Activated naive CD8-positive, alpha-beta T cell (primary cell): ENCODE measurements around the gene CACNG4.

Source experiments
- H3K27ac Mint-ChIP-seq: one replicate; pipeline ENCODE4 v1.8.0; 2021; ENCODE audit warnings: mixed read lengths
- H3K27me3 Mint-ChIP-seq: one replicate; pipeline ENCODE4 v1.8.0; 2021; ENCODE audit warnings: mixed read lengths
- H3K36me3 Mint-ChIP-seq: one replicate; pipeline ENCODE4 v1.8.0; 2021; ENCODE audit warnings: mixed read lengths
- H3K4me1 Mint-ChIP-seq: one replicate; pipeline ENCODE4 v1.8.0; 2021; ENCODE audit warnings: low read depth, mixed read lengths
- H3K4me3 Mint-ChIP-seq: one replicate; pipeline ENCODE4 v1.8.0; 2021; ENCODE audit warnings: mild to moderate bottlenecking, mixed read lengths
- H3K9me3 Mint-ChIP-seq: one replicate; pipeline ENCODE4 v1.8.0; 2021; ENCODE audit warnings: low read depth, mixed read lengths

Gene CACNG4

DNA sequence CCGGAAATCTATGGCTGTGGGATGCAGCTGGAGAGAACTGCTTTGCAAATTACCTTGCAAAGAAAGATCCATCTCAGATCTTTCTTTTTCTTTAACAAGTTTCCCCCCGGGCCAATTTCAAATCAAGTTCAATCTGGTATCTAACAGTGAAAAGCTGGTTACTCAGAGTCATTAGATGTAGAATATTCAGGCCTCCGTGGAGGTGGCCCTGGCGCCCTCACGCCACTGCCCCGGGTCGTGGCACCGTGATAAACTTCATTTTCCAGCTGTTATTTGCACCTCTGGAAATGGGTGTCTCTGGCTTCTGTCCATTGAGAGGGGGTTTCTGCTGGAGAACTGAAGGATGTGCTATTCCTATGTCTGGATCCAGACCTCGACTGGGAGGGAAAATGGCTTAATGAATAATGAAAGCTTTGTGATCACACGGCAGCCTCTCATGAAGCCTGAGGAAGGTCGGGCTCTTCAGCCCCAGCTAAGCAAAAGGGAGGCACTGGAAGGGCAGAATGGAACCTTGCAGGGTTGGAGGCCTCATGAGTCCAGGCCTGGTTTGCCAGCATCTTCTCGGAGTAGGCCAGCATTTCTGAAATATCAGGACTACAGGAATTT, 30.5 kb downstream of the CACNG4 start:
- Mint-ChIP-seq H3K9me3 (no peaks in the 10 kb centered on the region), H3K4me3 (no peak overlapping the region), H3K27ac (no peak overlapping the region), H3K27me3 (peaks cover 11% of the 10 kb centered on the region), H3K36me3 (no peaks in the 10 kb centered on the region), H3K4me1 (no peaks in the 10 kb centered on the region)

DNA sequence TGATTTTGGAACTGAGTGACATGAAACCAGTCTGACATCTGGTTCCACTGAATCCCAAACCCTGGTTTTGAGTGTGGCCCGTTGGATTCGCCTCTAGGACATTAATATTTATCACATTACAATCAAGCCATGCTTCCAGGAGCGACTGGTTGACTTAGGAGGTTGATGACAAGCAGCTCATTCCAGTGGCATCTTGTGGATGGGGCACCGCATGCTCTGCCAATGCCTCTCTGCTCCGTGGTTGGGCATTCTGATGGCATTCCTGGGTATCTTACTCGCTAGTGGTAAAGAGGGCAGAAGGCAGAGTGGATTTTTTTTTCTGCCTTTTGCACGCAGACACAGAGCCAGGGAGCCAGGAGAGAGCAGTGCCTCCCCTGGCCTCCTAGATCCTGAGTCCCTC, 31.4 kb downstream of the CACNG4 start:
- no peaks in the 10 kb centered on the region for H3K9me3 Mint-ChIP-seq
- H3K4me3 Mint-ChIP-seq: no peak overlapping the region
- no peaks in the 10 kb centered on the region for H3K36me3 Mint-ChIP-seq
- no peaks in the 10 kb centered on the region for H3K4me1 Mint-ChIP-seq
- no peak overlapping the region for H3K27ac Mint-ChIP-seq
- H3K27me3 Mint-ChIP-seq: peaks cover 8% of the 10 kb centered on the region

DNA sequence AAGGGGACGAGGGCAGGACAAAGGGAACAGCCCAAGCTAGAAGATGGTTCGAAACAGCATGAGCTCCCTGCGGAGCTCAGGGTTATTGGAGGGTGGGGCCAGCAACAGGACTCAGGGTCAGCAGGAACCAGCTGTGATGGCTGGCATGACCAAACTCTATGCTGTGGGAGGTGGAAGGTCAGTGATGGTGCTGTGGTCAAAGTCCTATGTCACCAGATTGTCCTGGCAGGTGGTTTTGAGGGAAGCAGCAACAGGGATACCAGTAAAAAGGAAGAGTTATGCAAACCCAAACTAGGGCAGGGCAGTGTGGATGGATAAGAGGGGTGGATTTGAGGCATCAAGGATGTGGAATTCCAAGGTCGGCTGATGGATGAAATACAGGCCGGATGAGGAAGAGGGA, 32.4 kb downstream of the CACNG4 start:
- peaks cover 8% of the 10 kb centered on the region for H3K27me3 Mint-ChIP-seq

DNA sequence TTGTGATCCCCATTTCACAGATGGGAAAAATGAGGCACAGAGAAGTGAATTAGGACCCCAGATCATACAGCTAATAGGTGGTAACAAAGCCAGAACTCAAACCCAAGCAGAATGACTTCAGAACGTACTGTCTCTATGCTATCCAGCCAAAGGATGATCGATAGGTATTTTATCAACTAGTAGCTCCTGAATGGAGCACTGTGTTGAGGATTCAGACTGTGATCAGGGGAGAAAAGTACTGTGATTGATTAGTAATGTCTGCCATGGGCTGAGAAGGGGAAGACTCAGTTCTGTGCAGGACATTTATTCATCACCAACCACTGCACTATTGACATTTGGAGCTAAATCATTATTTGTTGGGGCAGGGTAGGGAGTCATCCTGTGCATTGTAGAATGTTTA, 38.7 kb downstream of the CACNG4 start:
- H3K36me3 Mint-ChIP-seq: no peaks in the 10 kb centered on the region
- H3K4me3 Mint-ChIP-seq: no peak overlapping the region
- peaks cover 1% of the 10 kb centered on the region for H3K27me3 Mint-ChIP-seq
- no peaks in the 10 kb centered on the region for H3K4me1 Mint-ChIP-seq
- no peaks in the 10 kb centered on the region for H3K9me3 Mint-ChIP-seq
- H3K27ac Mint-ChIP-seq: no peak overlapping the region

More for the DNA sequence above, 32.4 kb downstream of the CACNG4 start:
- H3K4me3 Mint-ChIP-seq: no peak overlapping the region
- H3K27ac Mint-ChIP-seq: no peak overlapping the region
- H3K9me3 Mint-ChIP-seq: no peaks in the 10 kb centered on the region
- H3K4me1 Mint-ChIP-seq: no peaks in the 10 kb centered on the region
- H3K36me3 Mint-ChIP-seq: no peaks in the 10 kb centered on the region

DNA sequence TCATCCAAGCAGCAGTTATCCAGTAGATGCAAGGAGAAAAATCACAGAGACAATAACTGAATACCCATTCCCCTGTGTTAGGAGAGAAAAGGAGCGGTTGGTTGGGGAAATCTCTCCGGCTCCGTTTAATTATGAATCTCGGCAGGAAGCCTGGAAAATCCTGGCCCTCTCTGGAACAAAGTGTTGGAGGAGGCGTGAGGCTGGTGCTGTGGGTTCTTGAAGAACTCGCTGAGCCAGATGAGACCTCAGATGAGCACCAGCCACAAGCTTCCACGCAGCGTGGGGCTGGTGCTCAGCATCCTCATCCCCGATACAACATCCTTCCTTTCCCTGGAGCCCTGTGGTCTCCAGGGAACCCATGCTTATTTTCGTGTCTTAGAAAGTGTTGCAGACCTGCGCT, 39.7 kb downstream of the CACNG4 start:
- no peak overlapping the region for H3K27ac Mint-ChIP-seq
- H3K36me3 Mint-ChIP-seq: no peaks in the 10 kb centered on the region
- H3K4me1 Mint-ChIP-seq: no peaks in the 10 kb centered on the region
- peaks cover 1% of the 10 kb centered on the region for H3K27me3 Mint-ChIP-seq
- no peak overlapping the region for H3K4me3 Mint-ChIP-seq
- H3K9me3 Mint-ChIP-seq: no peaks in the 10 kb centered on the region

DNA sequence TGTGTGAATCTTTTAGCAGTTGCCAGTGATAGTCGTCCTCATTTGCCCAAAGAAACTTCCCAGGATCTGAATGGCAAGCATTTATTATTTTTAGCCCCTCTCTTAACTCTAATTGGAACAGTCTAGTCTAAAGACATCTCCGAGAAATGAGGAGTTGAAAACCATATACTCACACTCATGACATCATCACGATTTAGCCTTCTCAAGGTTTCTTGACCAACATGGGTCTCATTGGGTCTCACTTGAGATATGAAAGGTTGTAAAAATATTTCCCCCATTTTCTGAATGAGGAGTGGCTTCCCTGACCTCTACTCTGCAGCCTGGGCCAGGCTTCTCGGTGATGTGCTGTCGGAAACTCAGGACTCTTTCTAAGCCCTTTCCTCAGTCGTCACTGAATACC, 42.8 kb downstream of the CACNG4 start:
- H3K27ac Mint-ChIP-seq: no peak overlapping the region
- no peaks in the 10 kb centered on the region for H3K9me3 Mint-ChIP-seq
- H3K27me3 Mint-ChIP-seq: no peaks in the 10 kb centered on the region
- H3K4me1 Mint-ChIP-seq: no peaks in the 10 kb centered on the region
- no peak overlapping the region for H3K4me3 Mint-ChIP-seq
- no peaks in the 10 kb centered on the region for H3K36me3 Mint-ChIP-seq

DNA sequence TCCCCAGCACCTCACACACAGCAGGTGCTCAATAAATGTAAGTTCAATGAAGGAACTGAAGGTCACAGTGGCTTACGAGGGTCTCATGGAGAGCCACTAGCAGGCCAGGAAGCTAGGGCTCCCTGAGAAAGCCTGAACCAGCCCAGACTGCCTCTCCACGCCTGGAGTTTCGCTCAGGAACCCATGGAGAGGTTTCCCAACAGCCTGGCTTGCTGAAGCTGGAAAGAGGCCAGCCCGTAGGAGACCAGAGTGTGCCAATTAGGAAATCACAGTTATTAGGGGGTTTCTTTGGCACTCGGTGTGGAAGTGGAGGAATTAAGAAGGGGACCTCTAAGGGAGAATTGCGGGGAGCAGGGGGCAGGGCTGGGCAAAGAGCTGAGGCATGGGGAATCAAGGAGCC, 43.6 kb downstream of the CACNG4 start:
- peaks cover 1% of the 10 kb centered on the region for H3K27me3 Mint-ChIP-seq
- H3K4me3 Mint-ChIP-seq: no peak overlapping the region
- H3K27ac Mint-ChIP-seq: no peak overlapping the region
- no peaks in the 10 kb centered on the region for H3K9me3 Mint-ChIP-seq
- no peaks in the 10 kb centered on the region for H3K36me3 Mint-ChIP-seq
- no peaks in the 10 kb centered on the region for H3K4me1 Mint-ChIP-seq

DNA sequence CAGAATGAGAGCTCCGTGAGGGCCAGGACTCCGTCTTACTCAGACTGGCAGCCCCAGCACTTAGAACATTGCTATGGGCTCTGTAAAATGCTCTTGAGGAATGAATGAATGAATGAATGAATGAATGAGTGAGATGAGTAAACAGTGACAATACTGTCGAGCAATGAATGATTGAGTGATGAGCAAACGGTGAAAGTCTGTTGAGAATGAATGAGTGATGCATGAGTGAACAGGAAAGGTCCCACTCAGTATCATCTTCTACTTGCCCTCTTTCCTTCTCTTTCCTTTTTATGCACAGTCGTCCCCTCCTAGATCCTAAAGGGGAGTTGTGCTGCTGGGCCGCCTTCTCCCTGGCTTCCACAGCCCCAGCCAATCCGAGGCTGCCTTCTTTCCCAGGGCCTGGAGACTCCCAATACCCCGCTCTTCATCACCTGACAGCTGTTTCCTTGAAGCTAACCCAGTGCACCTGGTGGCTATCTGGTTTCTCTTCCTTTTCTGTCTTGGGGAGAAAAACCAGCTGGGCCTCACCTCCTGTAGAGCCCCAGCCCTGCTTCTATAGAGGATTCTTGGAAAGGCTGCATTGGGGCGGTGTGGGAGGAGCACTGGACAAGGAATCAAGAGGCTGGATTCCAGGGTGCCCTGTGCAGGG, 47.1 kb downstream of the CACNG4 start:
- Mint-ChIP-seq H3K36me3 (no peaks in the 10 kb centered on the region), H3K4me3 (no peak overlapping the region), H3K27me3 (peaks cover 7% of the 10 kb centered on the region), H3K27ac (no peak overlapping the region), H3K9me3 (no peaks in the 10 kb centered on the region), H3K4me1 (no peaks in the 10 kb centered on the region)

DNA sequence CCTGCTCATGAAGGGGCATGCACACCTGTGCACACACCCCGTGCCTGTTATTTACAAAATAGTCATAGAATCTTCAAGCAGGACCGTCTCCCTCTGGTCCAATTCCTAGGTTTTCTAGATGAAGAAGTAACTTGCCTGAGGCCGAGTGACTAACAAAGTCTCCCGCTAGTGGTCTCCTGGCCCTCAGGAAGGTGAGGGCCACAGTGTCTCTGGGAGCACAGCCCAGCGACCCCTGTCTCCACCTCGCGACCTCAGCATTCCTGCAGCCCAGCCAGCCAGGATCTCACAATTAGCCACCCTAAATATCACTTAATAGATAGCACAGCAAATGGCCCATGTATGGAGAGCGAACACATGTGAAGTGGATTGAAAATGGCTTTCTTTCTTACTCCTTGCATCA, 49.4 kb downstream of the CACNG4 start:
- no peak overlapping the region for H3K4me3 Mint-ChIP-seq
- no peaks in the 10 kb centered on the region for H3K4me1 Mint-ChIP-seq
- H3K36me3 Mint-ChIP-seq: no peaks in the 10 kb centered on the region

DNA sequence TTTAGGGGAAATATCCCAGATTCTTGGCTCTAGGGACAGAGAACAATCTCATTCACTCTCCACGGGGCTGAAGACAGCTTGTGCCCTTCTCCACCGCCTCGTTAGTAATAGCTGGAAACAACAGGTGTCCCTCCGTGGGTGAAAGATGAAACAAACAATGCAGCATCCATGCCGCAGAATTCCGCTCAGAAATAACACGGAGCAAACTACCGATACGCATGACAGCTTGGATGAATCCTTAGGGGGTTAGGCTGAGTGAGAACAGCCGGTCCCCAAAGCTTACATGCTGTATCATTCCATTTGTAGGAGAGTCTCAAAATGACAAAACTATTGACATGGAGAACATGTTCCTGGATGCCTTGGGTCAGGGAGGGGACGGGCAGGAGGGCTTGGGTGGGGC, 50.5 kb downstream of the CACNG4 start:
- H3K27me3 Mint-ChIP-seq: peaks cover 7% of the 10 kb centered on the region
- H3K9me3 Mint-ChIP-seq: no peaks in the 10 kb centered on the region
- H3K36me3 Mint-ChIP-seq: no peaks in the 10 kb centered on the region
- no peak overlapping the region for H3K27ac Mint-ChIP-seq
- no peaks in the 10 kb centered on the region for H3K4me1 Mint-ChIP-seq
- no peak overlapping the region for H3K4me3 Mint-ChIP-seq

More for the DNA sequence above, 49.4 kb downstream of the CACNG4 start:
- H3K9me3 Mint-ChIP-seq: no peaks in the 10 kb centered on the region
- H3K27me3 Mint-ChIP-seq: peaks cover 7% of the 10 kb centered on the region
- H3K27ac Mint-ChIP-seq: no peak overlapping the region

DNA sequence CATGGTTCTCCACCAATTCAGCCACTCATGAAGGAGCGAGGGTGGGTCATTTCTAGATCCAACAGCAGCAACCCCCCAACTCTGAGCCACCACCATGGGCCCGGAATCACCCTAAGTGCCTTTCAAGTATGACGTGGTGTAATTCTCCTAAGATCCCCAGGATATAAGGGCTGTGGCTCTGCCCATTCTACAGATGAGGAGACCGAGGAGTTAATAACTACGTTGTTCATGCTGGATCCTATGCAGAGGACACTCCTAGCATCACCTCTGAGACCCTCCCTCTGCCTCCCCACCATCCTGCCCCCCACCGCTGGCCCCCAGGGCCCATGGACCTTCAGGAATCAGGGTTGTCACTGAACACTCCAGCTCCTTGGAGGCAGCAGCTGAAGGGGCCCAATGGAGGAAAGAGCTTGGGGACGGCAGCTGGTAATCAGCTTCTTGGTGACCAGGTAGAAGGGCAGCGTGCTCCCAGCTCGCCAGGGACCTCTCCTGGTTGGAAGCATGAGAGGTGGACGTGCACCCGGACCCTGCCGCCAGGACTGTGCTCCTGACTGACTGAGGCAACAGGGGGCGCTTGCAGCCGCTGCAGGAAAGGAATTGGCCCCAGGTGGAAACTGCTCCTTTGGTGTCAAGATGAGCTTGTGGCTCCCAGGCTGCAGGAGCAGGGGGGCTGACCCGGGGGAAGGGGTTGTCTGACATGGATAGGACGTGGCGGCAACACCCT, 51.7 kb downstream of the CACNG4 start:
- H3K4me3 Mint-ChIP-seq: no peak overlapping the region
- H3K27ac Mint-ChIP-seq: no peak overlapping the region
- no peaks in the 10 kb centered on the region for H3K4me1 Mint-ChIP-seq
- peaks cover 7% of the 10 kb centered on the region for H3K27me3 Mint-ChIP-seq
- no peaks in the 10 kb centered on the region for H3K9me3 Mint-ChIP-seq
- no peaks in the 10 kb centered on the region for H3K36me3 Mint-ChIP-seq

DNA sequence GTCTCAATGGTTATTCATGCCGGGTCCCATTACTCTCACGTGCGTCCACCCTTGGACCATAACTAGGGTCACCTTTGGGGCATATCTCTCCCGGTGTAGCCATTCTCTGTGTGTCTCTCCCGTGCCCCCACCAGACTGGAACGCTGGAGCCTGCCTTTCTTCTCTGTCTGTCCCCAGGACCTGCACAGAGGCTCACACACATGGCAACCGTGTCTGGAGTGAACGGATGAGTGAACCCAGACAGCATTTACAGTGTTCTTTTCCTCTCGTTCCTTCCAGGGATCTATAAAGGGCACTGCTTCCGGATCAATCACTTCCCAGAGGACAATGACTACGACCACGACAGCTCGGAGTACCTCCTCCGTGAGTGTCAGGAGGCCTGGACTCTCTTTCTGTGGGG, 53.4 kb downstream of the CACNG4 start:
- Mint-ChIP-seq H3K27me3 (peaks cover 7% of the 10 kb centered on the region), H3K4me3 (no peak overlapping the region), H3K9me3 (no peaks in the 10 kb centered on the region), H3K4me1 (no peaks in the 10 kb centered on the region), H3K36me3 (no peaks in the 10 kb centered on the region), H3K27ac (no peak overlapping the region)

DNA sequence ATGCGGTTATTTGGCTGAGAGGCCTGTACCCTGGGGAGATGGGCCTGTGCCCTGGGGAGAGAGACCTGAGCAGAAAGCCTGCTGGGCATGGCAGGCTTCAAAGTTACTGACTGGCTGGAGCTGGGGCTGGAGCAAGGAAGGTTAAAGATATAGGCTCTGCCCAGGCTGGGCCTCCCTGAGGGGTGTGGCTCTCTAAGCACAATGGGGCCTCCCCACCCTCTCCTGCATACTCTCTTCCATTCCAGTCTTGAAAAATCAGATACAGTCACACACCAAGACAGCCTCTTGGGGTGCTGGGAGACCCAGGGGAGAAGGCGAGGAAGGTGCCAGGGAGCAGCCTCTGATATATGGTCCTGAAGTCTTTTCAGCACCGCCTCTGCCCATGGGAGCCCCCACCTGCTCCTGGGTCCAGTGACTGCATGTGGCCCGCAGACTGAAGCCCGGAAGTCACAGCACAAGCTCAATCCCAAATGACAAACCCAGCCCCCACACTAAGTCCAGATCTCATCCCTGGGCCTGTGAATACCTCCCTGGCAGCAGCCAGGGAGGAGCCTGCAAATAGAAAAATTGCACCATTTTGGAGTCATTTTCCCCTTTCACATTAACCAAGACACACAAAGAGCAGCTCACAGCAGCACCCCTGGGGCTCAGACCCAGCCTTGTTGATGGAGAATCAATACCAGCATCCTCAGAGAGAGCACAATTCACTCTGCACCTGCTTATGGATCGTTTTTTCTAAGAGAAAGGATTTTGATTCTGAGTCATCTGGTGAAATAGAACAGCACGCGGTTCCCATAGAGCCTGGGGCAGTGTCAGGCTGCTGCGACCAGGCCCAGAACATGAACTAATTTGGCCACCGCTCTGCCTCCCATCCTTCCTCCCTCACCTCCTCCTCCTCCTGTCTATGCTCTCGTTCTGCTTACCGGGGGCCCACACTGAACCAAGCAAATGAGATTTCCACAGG, 54.2 kb downstream of the CACNG4 start:
- Mint-ChIP-seq H3K9me3 (no peaks in the 10 kb centered on the region), H3K36me3 (no peaks in the 10 kb centered on the region), H3K27me3 (peaks cover 4% of the 10 kb centered on the region), H3K4me1 (no peaks in the 10 kb centered on the region), H3K27ac (no peak overlapping the region), H3K4me3 (no peak overlapping the region)

DNA sequence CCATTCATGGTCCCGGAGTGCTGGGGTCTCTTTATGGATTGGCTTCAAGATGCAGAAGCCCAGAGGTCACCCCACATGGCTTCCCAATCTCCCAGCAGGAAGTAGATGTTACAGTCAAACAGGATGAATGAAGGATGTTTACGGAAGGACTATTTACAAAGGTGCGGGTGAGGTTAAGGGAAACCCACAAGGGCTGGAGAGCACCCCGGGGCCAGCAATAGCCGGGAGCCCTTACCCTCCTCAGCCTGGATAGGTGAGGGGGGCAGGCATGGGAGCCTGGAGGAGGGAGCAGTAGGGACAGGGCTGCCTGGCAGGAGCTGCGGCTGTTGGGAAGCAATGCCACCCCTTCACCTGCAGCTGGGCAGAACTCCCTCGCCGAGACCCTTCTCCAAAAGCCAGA, 55.3 kb downstream of the CACNG4 start:
- Mint-ChIP-seq H3K27me3 (peaks cover 2% of the 10 kb centered on the region), H3K4me1 (no peaks in the 10 kb centered on the region), H3K27ac (no peak overlapping the region), H3K36me3 (no peaks in the 10 kb centered on the region), H3K9me3 (no peaks in the 10 kb centered on the region), H3K4me3 (no peak overlapping the region)

DNA sequence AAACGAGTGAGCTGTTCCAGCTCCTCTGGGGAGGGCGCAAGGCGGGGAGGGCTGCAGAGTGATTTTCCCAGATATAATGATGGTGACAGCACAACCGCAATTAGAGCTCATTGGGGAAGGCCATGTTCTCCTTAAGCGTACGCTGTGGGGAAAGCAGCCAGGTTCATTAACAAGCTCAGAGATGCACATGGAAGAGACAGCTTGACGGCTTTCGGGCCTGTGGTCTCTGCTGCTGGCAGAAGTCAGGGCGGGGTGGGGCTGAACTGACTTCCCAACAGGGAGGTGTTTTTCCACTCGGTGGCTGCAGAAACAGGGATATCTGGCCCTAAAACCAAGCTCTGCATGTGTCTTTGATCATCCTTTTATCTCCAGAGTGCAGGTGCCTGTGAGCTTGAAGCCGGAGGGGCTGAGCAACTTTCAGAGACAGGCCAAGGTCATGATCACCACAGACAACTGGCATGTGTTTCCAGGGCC, 55.8 kb downstream of the CACNG4 start:
- no peaks in the 10 kb centered on the region for H3K4me1 Mint-ChIP-seq
- H3K4me3 Mint-ChIP-seq: no peak overlapping the region
- no peaks in the 10 kb centered on the region for H3K27me3 Mint-ChIP-seq
- no peak overlapping the region for H3K27ac Mint-ChIP-seq
- H3K9me3 Mint-ChIP-seq: no peaks in the 10 kb centered on the region
- H3K36me3 Mint-ChIP-seq: no peaks in the 10 kb centered on the region
